Left ventricle myocardium inferior (tissue), 1 donor: ENCODE measurements around the gene JARID2. TPM values are rescaled to one million over a fixed set of nuclear protein-coding genes. Genes with fewer than 3 reads are reported as not detected.

Source experiments
- DNase-seq: peaks from one replicate; pipeline ENCODE4 v3.0.0-alpha.2; 2020
- H3K27ac ChIP-seq: fragments of 200-600 bp; replicated peaks from 2 replicates; pipeline ENCODE4 v1.8.0; 2021
- H3K27me3 ChIP-seq: fragments of 200-600 bp; 2 replicates; pipeline ENCODE4 v1.8.0; 2021; ENCODE audit warnings: low read depth
- H3K36me3 ChIP-seq: fragments of 200-600 bp; 2 replicates; pipeline ENCODE4 v1.8.0; 2021
- H3K4me1 ChIP-seq: fragments of 200-600 bp; 2 replicates; pipeline ENCODE4 v1.8.0; 2021
- H3K4me3 ChIP-seq: fragments of 200-600 bp; 2 replicates; pipeline ENCODE4 v1.8.0; 2021; ENCODE audit warnings: mild to moderate bottlenecking, moderate library complexity
- H3K9me3 ChIP-seq: fragments of 200-600 bp; replicated peaks from 2 replicates; pipeline ENCODE4 v1.8.0; 2021
- intact Hi-C: fragments of 100-400 bp; cut with micrococcal nuclease; formaldehyde crosslinking; loops from one replicate; pipeline ENCODE4 v1.11.0; 2022
- total RNA-seq: library from RNA; stranded (reverse); fragmentation: NEBNext Ultra II Directional; extraction: Animal tissue kit (Norgen Biotek cat#: 25700); gene quantifications from one replicate; pipeline ENCODE4 v1.2.1, GENCODE V29; 2021
- TF ChIP-seq, protein P1 (sequence below): fragments of 200-600 bp; IDR thresholded peaks from 2 replicates; pipeline ENCODE4 v1.8.0; 2021; ENCODE audit warnings: antibody characterized with exemption, mild to moderate bottlenecking, borderline replicate concordance
- donor health status: DM: no; HTN: yes; CAD: no; lungs with severe emphysema.

JARID2 gene
- total RNA-seq, 1 donor from 2014 or later: 6.5 TPM

GRCh38 chr6:15213838-15214400 lies 31.9 kb upstream of the JARID2 start:
- Histone ChIP-seq H3K9me3 (no peaks in the 10 kb centered on the region), H3K36me3 (no peaks in the 10 kb centered on the region), H3K27me3 (no peaks in the 10 kb centered on the region), H3K4me3 (no peak overlapping the region), H3K4me1 (no peaks in the 10 kb centered on the region), H3K27ac (no peak overlapping the region)
- TF ChIP-seq, protein P1, sequence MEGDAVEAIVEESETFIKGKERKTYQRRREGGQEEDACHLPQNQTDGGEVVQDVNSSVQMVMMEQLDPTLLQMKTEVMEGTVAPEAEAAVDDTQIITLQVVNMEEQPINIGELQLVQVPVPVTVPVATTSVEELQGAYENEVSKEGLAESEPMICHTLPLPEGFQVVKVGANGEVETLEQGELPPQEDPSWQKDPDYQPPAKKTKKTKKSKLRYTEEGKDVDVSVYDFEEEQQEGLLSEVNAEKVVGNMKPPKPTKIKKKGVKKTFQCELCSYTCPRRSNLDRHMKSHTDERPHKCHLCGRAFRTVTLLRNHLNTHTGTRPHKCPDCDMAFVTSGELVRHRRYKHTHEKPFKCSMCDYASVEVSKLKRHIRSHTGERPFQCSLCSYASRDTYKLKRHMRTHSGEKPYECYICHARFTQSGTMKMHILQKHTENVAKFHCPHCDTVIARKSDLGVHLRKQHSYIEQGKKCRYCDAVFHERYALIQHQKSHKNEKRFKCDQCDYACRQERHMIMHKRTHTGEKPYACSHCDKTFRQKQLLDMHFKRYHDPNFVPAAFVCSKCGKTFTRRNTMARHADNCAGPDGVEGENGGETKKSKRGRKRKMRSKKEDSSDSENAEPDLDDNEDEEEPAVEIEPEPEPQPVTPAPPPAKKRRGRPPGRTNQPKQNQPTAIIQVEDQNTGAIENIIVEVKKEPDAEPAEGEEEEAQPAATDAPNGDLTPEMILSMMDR: no peak
- no peak for DNase-seq
- intact Hi-C loops: no loop called here

- H3K27me3 ChIP-seq: no peaks in the 10 kb centered on the region
- H3K4me1 ChIP-seq: peaks cover 14% of the 10 kb centered on the region
- H3K4me3 ChIP-seq: no peak overlapping the region
- H3K27ac ChIP-seq: no peak overlapping the region
- H3K9me3 ChIP-seq: no peaks in the 10 kb centered on the region
- intact Hi-C loops: no loop called here
- no peak for DNase-seq
- TF ChIP-seq, protein P1: no peak
- no peaks in the 10 kb centered on the region for H3K36me3 ChIP-seq
Measured at GRCh38 chr6:15218401-15218800, 27.5 kb upstream of the JARID2 start.

DNA sequence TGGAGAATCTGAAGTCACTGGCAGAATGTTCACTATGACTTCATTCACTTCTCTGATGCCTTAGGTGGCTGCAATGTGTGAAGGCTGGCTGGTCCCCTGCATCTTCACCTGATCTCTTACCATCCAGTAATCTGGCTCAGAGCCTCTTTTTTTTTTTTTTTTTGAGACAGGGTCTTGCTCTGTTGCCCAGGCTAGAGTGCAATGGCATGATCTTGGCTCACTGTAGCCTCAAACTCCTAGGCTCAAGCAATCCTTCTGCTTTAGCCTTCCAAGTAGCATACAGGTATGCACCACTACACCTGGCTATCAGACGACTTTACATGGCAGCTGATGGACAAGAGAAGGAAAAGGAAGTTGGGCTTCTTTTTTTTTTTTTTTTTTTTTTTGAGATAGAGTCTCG lies 25.8 kb upstream of the JARID2 start:
- no peak overlapping the region for H3K27ac ChIP-seq
- H3K4me3 ChIP-seq: no peak overlapping the region
- no peaks in the 10 kb centered on the region for H3K36me3 ChIP-seq
- H3K4me1 ChIP-seq: peaks cover 14% of the 10 kb centered on the region
- TF ChIP-seq, protein P1: no peak
- intact Hi-C loops: no loop called here
- no peak for DNase-seq
- no peaks in the 10 kb centered on the region for H3K27me3 ChIP-seq
- no peaks in the 10 kb centered on the region for H3K9me3 ChIP-seq

- intact Hi-C loops: no loop called here
- Histone ChIP-seq H3K4me3 (no peak overlapping the region), H3K27me3 (no peaks in the 10 kb centered on the region), H3K36me3 (no peaks in the 10 kb centered on the region), H3K4me1 (no peaks in the 10 kb centered on the region), H3K27ac (no peak overlapping the region), H3K9me3 (no peaks in the 10 kb centered on the region)
- TF ChIP-seq, protein P1: no peak
- no peak for DNase-seq
Measured at GRCh38 chr6:15227827-15228318, 18.0 kb upstream of the JARID2 start.

- Histone ChIP-seq H3K36me3 (no peaks in the 10 kb centered on the region), H3K27me3 (no peaks in the 10 kb centered on the region), H3K4me3 (no peak overlapping the region), H3K4me1 (no peaks in the 10 kb centered on the region), H3K9me3 (no peaks in the 10 kb centered on the region), H3K27ac (no peak overlapping the region)
- no peak for DNase-seq
- intact Hi-C loops: loop anchor here (10.0 kb wide), 1 partner anchor 254 kb away; no protein-coding TSS in a partner anchor
- TF ChIP-seq, protein P1: no peak
Measured at GRCh38 chr6:15230827-15231226, 15.0 kb upstream of the JARID2 start.
